HL-60 (cell line): Measurements from ENCODE around the gene ATRN.

ENCODE experiments used
- DNase-seq, 2 experiments: peaks; one replicate each; pipeline ENCODE4 v3.0.0-alpha.2; 2010 to 2020; ENCODE audit warnings: low read depth in 1 of 2, low spot score in 1 of 2
- H3K27ac ChIP-seq: fragments of 250-450 bp; sonication (Bioruptor Pico); replicated peaks from 2 replicates; pipeline ENCODE4 v1.5.1; 2020; ENCODE audit warnings: mild to moderate bottlenecking, moderate library complexity
- H3K27me3 ChIP-seq: fragments of 250-450 bp; sonication (Bioruptor Pico); 2 replicates; pipeline ENCODE4 v1.5.1; 2021; ENCODE audit warnings: mild to moderate bottlenecking, moderate library complexity; ENCODE audit not compliant: insufficient read depth, poor library complexity, severe bottlenecking
- H3K4me3 ChIP-seq: replicated peaks from 2 replicates; pipeline ENCODE4 v1.5.1; 2011; ENCODE audit warnings: mild to moderate bottlenecking, control low read depth, low read length; ENCODE audit not compliant: insufficient read depth
- GABPA ChIP-seq: IDR thresholded peaks from 2 replicates; pipeline ENCODE4 v1.6.1; 2012; ENCODE audit warnings: low read depth
- POLR2AphosphoS5 ChIP-seq: IDR thresholded peaks from 2 replicates; pipeline ENCODE4 v1.6.1; 2012; ENCODE audit warnings: low read depth
- SPI1 ChIP-seq: IDR thresholded peaks from 2 replicates; pipeline ENCODE4 v1.6.1; 2012; ENCODE audit warnings: low read depth, mild to moderate bottlenecking, borderline replicate concordance
- TF ChIP-seq, protein P1 (sequence below): IDR thresholded peaks from one replicate; pipeline ENCODE4 v1.5.1; 2011; ENCODE audit warnings: low read length, control low read depth, inconsistent platforms; ENCODE audit not compliant: insufficient read depth
- TF ChIP-seq, protein P2 (sequence below): IDR thresholded peaks from 2 replicates; pipeline ENCODE4 v1.6.1; 2012; ENCODE audit warnings: low read depth; ENCODE audit not compliant: insufficient replicate concordance

ATRN gene

DNA sequence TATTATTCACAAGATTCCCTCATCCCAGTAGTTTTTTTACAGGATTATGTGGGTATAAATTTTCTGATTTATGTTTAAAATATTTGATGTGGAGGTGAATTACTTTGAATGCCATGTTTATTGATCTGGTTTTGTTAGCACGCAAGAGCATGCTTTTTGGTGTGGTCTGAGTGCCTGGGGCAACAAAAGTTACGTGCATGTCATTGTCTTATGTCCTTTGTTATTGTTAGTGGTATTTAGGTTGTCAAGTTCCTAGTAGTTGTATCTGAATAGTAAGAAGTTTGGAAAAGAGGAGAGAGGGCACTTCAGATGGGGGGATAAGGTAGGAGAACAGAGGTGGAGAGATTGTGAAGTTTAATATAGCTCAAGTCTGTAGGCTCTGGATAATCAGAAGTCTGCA lies 95.0 kb downstream of the ATRN start:
- TF ChIP-seq, protein P1, sequence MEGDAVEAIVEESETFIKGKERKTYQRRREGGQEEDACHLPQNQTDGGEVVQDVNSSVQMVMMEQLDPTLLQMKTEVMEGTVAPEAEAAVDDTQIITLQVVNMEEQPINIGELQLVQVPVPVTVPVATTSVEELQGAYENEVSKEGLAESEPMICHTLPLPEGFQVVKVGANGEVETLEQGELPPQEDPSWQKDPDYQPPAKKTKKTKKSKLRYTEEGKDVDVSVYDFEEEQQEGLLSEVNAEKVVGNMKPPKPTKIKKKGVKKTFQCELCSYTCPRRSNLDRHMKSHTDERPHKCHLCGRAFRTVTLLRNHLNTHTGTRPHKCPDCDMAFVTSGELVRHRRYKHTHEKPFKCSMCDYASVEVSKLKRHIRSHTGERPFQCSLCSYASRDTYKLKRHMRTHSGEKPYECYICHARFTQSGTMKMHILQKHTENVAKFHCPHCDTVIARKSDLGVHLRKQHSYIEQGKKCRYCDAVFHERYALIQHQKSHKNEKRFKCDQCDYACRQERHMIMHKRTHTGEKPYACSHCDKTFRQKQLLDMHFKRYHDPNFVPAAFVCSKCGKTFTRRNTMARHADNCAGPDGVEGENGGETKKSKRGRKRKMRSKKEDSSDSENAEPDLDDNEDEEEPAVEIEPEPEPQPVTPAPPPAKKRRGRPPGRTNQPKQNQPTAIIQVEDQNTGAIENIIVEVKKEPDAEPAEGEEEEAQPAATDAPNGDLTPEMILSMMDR, result no peak
- TF ChIP-seq POLR2AphosphoS5 (no peak), GABPA (no peak), SPI1 (no peak)
- TF ChIP-seq, protein P2, sequence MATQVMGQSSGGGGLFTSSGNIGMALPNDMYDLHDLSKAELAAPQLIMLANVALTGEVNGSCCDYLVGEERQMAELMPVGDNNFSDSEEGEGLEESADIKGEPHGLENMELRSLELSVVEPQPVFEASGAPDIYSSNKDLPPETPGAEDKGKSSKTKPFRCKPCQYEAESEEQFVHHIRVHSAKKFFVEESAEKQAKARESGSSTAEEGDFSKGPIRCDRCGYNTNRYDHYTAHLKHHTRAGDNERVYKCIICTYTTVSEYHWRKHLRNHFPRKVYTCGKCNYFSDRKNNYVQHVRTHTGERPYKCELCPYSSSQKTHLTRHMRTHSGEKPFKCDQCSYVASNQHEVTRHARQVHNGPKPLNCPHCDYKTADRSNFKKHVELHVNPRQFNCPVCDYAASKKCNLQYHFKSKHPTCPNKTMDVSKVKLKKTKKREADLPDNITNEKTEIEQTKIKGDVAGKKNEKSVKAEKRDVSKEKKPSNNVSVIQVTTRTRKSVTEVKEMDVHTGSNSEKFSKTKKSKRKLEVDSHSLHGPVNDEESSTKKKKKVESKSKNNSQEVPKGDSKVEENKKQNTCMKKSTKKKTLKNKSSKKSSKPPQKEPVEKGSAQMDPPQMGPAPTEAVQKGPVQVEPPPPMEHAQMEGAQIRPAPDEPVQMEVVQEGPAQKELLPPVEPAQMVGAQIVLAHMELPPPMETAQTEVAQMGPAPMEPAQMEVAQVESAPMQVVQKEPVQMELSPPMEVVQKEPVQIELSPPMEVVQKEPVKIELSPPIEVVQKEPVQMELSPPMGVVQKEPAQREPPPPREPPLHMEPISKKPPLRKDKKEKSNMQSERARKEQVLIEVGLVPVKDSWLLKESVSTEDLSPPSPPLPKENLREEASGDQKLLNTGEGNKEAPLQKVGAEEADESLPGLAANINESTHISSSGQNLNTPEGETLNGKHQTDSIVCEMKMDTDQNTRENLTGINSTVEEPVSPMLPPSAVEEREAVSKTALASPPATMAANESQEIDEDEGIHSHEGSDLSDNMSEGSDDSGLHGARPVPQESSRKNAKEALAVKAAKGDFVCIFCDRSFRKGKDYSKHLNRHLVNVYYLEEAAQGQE, result no peak
- Histone ChIP-seq H3K4me3 (no peak overlapping the region), H3K27me3 (no peaks in the 10 kb centered on the region), H3K27ac (no peak overlapping the region)
- no peak for DNase-seq

DNA sequence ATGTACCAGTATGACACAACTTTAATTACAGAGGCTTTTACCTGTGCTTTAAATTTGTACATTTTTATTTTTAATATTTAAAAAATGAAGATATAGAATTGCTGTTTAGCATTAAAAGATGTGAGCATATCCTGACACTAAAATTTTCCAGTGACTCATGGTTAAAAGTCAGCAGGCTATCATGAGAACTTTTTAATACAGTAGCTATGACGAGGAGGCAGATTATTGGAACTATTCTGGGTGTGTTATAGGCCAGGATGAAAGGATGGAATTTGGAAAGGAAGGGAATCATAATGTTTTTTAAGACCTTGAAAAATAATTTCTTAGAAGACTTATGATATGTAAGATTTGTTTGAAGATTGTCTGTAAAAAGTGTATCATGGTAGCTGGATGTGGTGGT lies 101.3 kb downstream of the ATRN start:
- no peak for DNase-seq
- TF ChIP-seq SPI1, result no peak
- TF ChIP-seq POLR2AphosphoS5, result no peak
- TF ChIP-seq GABPA, result no peak
- TF ChIP-seq, protein P2, result no peak
- TF ChIP-seq, protein P1, result no peak
- H3K27me3 ChIP-seq, result no peaks in the 10 kb centered on the region
- no peak overlapping the region for H3K4me3 ChIP-seq
- H3K27ac ChIP-seq, result no peak overlapping the region

DNA sequence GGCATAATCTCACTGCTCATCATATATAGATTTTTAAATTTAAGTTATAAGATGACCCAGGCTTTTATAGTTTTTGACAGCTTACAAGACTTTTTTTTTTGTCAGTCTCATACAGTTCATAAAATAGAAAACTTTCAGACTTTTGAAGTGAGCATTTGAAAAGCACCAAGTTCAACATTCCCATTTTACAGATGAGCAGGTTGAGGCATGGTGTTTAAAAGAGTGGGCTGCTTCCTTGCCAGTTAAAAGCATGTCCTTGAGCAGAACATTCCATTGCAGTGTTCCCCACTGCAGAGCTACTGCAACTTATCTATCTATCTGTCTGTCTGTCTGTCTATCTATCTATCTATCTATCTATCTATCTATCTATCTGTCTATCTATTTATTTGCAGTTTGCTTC lies 105.5 kb downstream of the ATRN start:
- DNase-seq, result no peak
- H3K27ac ChIP-seq, result no peak overlapping the region
- no peak for TF ChIP-seq SPI1
- TF ChIP-seq POLR2AphosphoS5, result no peak
- TF ChIP-seq, protein P1, result no peak
- no peak for TF ChIP-seq GABPA
- TF ChIP-seq, protein P2, result no peak
- H3K4me3 ChIP-seq, result no peak overlapping the region
- H3K27me3 ChIP-seq, result no peaks in the 10 kb centered on the region
